ENCODE results near the gene CSTF1.
"Not testable (repeated sequence)": the region's sequence is repeated elsewhere in the genome, so short reads cannot be mapped to it uniquely, and the experiment has no call there.

Gene CSTF1

DNA sequence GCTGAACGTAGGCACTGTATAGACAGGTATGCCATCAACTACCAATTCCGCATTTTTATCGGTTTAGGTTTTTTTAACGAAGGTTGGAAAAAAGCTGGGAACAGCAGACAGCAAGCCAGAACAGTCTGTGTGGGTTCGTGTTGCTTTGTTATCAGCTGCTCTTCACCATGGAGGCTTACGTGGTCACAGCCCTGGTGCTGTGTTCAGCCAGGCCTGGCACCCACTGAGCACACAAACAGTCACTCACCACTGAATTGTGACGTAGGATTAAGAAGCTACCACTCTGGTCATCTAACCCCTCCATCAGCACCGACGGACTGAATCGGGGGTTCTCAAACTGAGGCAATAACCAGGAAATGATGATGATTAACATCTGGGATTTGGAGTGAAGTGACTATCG lies 20.5 kb upstream of the CSTF1 start:
- no peak for DNase-seq

DNA sequence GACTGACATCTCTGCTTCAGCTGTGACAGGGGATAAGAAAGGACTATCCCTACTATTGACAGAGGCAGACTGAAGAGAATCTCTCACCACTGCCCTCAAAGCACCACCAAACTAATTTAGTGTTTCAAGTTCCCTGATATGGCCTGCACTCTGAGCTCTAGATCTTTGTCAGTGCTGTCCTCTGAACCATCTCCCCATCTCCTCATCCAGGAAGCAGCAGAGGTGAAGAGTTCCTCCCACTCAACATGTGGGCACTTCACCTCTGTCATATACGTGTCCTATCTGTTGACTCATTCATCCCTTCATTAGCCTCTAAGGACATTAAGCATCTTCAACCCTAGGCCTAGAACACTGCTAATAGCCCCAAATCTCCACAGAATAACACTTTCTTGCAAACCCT lies 19.6 kb upstream of the CSTF1 start:
- no peak for DNase-seq

DNA sequence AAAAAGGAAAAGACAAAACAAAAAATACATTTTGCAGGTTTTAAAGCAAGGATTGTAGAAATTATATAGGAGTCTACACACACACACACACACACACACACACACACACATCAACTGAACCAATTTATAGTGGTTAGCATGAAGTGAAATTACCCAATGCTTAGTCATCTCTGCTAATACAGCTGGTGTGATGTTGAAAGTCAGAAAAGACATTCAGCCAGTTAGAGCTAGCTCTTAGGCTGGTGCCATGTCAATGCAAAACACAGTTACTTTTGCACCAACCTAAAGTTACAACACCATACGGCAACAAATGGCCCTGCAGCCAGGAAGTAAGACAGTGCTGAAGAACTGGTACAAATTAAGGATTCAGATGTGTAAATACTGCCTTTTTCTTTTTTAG lies 18.5 kb upstream of the CSTF1 start:
- peak; percentile 21 to 31 for DNase-seq

DNA sequence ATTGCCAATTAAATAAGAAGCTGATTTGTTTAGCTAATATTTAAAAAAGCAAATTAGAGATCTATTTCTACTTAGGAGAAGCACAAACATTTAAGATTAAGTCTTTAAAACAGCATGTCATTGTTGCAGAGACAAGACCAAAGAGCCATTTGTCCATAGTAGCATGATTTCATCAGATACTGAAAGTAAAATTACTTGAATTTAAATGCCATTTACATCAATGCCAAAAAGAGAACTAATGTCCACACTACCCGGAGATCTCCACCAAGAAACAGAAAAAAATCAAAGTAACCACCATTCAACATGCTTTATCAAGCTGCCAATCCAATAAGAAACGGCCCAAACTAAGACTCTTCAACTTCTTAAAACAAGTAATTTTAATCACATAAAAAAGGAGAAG lies 16.1 kb upstream of the CSTF1 start:
- DNase-seq, result no peak

DNA sequence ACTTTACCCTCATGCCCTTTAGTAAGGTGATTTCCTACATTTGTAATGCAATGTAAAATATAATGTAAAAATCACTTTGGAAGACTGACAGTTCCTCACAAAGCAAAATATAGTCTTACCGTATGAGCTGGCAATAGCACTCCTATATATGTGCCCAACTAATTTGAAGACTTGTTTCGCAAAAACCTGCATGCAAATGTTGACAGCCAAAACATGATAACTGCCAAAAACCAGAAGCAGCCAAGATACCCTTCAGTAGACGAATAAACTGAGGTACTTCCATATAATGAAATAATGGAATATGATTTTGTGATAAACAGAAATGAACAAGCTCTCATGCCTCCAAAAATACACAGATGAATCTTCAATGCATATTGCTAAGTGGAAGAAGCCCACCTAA lies 14.1 kb upstream of the CSTF1 start:
- no peak for DNase-seq

DNA sequence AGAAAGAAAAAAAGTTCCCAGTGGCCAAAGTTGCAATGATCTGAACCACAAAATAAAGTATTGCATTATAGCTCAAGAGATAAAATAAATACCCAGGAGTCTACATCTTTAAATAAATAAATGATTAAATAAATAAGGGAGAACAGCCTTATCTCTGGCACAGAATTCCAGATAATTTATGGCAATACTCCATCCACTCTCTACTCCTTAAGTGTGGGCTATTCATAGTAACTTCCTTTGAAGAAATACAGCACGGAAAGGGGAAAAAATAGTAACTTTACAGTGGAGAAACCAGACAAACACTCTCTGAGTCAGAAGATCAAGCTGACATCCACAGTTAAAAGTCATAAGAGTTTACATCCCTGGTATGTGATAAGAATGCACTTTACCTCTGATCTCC lies 12.1 kb upstream of the CSTF1 start:
- DNase-seq, result no peak

DNA sequence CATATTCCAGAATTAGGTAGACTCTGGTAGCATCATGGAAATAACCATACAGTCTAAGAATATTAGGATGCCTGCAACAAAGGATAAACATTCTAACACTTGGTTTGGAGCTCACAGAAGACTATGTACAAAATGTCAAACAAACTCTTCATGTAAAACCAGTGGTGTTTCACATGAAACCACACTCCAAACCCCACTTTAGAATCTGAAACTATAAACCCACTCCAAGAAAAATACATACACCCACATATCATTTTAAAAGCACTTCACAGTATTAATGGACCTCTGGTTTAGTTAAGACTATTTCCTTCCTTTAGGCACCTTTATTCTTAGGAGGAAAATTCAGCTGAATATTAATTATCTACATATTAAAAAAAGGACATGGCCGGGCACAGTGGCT lies 10.9 kb upstream of the CSTF1 start:
- DNase-seq, result no peak

DNA sequence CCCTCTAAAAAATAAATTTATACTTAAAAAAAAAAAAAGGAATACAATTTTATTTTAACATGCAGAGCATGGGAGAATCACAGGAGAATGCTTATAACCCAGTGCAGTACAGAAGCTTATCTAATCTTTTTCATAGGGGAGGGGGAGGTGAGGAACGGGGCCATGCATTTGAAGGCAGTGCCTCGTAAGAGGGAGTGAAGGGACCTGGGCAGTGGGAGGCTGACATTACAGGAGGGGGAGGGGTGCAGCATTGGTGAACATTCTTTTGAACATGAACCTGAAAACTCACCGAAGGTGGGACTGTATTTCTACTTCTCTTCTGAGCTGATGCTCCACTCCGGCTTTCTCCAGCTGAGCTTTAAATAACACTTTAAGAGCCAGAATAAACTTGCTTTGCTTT lies 9.7 kb upstream of the CSTF1 start:
- DNase-seq, result no peak

DNA sequence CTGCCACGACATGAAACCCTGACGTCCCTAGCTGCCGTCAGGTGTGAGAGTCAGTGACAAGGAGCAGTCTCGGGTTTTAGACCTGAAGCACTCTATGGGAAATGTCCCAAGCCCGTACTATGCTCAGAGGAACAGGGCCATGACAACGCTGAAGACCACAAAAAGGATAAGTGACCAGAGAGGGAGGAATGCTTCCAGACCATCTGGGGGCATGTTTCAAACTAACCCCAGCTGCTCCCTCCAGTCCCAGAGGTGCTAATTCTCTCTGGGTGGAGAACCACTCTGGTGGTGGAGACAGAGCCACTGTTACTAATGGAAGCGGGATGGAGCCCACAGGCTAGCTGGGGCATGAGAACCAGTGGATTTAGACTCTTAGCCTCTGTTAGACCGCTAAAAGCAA lies 9.1 kb upstream of the CSTF1 start:
- no peak for DNase-seq

DNA sequence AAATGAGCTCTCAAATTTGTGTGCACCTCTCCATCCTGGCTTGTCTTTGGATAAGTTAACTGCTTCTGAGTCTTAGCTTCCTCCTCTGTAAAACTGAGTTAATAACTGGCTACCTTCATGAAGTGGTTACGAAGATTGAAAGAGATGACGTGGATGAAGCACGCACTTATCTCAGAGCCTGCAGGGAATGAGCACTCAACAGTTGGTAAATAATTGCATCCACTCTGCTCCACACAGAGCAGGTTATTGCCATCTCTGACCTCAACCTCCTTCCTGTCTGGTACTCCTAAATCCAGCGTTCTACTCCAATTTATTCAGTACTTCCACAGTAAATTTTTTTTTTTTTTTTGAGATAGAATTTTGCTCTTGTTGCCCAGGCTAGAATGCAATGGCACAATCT lies 7.3 kb upstream of the CSTF1 start:
- no peak for DNase-seq

DNA sequence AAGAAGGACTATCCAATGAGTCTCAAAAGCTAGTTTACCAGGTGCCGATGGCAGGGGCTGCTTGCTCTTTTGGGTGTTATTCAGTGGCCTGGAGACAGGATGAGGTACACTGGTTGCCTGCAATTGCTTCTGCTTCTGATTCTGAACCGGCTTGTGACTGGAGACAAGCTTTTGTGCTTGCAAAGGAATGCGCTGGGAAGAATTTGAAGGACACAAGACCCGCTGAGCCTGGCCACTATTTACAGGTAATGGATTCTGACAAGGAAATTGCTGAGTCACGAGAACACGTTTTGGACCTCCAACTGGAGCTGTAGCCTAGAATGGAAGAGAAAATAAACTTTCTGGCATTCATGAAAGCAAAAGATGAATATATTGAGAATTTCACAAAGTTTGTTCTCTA lies 6.2 kb upstream of the CSTF1 start:
- DNase-seq, result no peak

DNA sequence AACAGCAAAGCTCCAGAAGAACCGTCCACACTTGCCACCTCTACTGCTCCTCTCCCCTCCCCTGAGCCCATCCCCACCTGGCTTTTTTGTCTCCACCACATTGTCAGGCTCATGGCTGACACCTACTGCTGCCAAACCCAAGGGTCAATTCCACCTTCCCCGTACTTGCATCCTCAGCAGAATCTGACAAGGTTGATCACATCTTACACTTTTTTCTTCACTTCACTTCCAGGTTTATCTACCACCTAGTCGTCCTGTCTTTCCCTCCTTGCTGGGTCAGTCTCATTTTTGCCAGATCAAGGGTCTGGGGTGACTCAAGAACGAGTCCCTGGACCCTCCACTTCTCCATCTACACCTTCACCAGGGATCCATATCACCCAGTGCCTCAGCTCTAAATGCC lies 3.6 kb upstream of the CSTF1 start:
- DNase-seq, result no peak

DNA sequence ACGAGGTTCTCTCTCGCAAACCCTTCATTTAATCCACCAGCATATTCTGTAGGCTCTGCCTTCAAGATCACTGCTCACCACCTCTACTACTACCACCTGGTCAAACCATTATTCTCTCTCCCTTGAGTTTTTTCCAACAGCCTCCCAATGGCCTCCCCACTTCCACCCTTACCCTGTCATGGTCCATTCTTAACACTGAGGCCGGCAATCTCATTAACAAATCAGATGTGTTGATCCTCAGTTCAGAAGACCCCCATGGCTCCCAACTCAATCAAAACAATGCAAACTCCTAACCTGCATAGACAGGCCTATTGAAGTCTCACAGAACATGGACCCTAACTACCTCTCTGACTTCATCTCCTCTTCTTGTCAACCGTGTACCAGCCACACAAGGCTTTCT lies 2.6 kb upstream of the CSTF1 start:
- DNase-seq, result no peak

DNA sequence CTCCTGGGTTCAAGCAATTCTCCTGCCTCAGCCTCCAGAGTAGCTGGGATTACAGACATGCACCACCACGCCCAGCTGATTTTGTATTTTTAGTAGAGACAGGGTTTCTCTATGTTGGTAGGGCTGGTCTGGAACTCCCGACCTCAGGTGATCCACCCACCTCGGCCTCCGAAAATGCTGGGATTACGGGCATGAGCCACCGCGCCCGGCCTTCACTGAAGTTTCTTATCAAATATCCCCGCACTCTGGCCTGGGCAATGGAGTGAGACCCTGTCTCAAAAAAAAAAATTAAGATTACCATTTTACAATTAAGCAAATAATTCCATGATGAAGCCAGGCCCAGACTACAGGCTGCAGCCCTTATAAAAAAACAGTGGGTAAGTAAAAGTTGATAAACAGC lies 2.0 kb upstream of the CSTF1 start:
- DNase-seq, result not testable (repeated sequence)

DNA sequence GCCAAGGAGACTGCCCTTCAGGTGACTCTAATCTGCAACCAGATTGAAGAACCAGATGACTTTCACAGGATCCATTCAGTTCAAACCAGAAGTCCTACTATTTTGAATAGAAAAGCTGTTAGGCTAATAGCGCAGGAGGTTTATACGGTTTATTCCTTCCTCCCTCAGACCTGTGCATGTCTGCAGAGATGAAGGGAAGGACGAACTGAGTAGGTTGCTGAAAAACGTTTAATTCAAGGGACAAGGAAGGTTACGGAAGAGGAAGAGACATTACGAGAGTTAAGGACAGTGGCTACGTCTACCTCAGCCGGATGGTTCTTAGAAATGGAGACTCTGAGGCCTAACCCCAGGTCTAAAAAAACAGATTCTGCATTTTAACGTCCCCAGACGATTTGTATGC lies 1.4 kb upstream of the CSTF1 start:
- no peak for DNase-seq

DNA sequence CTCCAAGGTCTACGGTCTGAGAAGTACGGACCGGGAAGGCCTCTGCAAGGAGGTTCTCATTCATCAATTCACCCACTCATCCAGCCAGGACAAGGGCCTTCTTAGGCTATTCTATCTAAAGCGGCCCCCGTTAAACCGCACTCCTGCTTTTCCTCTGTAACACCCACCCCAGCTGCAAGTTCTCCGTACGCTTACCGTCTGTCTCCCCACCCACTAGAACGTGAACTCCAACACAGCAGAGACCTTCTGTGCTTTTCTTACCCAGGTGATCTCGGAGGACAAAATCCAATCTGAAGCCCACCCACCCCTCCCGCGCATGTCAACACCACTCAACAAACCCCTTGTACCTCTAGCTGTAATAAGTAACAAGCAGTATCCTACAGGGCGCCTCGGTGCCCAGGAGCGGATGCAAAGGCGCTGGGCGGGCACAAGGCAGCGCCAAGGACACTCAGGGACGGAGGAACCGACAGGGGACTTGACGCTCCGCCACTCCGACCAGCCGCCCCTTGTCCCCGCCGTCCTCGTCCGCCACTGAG lies 781 bp upstream of the CSTF1 start:
- DNase-seq, result no peak

DNA sequence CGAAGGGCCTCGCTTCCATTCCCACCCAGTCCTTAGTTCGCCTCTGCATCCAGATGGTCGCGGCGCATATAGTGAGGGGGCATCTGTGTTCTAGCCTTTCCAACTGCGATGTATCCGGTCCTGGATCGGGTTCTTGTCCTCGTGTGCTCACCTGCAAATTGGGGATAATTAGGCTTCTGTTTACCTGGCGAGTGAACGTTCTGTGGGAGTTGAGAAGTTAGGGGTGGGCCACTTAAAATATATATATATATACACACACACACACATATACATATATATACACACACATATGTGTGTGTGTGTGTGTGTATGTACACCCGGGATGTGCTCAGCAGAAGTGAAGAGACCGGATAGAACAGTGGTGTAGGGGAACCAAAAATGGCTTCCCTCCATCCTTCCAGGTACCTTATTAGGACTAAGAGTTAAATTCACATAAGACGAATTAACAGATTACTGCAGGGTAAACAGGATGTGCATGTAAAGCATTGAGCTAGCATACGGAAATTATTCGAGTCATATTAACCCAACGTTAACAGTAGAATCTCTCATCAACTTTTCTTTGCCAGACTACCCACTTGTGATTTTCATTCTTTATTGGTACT lies 537 bp downstream of the CSTF1 start:
- DNase-seq, result peak in 1 of 2 donors; percentile 53

DNA sequence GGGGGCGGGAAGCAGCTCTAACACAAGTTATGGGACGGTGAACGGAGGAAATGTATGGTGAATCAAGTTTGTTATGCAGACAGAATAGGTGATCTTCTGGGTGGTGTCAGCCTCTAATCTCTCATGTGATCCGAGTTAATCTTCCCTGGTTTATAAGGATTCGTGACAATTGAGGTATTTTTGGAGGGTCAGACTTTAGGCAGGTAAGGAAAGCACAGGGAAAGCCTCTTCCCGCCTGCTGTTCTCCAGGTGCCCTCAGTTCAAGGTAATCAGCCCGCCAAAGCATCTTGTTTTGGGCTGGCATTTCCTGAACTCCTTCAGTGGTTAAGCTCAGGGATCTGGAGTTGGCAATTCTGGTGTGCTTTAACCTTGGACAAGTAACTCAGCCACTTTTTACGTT lies 1.2 kb downstream of the CSTF1 start:
- no peak for DNase-seq

DNA sequence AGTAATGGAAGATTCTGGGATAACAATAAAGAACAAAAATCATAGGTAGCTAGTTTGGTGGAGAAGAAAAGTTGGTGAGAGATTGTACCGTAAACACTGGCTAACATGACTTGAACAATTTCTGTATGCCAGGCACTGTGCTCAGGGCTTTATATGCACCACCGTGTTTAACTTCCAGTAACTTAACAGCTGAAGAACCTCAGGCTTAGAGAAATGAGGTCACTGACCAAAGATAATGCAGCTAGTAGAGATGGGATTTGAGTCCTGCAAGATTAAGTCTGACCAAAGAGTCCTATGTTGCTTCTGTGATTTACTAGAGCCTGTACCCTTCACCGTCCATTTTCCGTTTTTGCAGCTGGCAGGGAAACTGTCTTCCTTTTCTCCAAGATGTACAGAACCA lies 2.7 kb downstream of the CSTF1 start:
- DNase-seq, result no peak

DNA sequence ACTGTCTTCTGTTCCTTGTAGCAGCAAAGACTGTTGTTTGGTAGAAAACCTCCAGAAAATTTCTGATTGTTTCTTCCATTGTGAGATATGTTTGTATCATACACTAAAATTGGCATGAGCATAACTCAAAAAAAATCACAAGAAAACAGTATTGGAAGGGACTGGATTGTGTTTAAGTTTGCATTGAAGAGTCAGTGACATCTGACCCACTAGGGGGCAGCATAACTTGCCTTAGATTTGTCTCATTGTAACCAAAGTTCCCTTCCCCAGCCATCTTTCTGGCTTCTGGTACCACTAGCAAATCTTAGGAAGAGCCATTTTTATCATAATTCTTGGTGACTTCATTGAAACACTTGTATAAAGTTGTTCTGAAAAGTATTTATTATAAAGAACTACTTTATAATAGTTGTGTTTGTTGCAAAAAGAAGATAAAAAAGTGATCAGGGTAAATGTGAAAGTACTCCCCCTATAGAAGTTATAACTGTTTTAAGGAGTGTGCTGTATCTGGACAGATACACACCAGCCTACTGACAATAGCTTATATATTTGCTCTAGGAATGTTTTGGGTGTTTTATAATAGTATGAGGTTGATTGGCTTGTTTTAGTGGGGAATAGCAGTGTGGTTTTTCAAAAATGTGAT lies 7.7 kb downstream of the CSTF1 start:
- peak; percentile 62 to 82 for DNase-seq

DNA sequence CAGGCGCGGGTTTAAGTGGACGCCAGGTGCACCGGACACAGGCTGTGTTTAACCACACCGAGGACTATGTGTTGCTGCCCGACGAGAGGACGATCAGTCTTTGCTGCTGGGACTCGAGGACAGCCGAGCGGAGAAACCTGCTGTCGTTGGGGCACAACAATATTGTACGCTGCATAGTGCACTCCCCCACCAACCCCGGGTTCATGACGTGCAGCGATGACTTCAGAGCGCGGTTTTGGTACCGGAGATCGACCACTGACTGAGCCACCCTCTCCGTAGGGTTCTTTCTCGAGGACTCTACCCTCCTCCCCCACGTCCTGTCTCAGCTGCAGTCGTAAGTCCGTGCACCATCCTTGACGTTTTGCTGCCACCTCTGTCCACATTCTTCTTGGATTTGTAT lies 11.0 kb downstream of the CSTF1 start:
- no peak for DNase-seq

DNA sequence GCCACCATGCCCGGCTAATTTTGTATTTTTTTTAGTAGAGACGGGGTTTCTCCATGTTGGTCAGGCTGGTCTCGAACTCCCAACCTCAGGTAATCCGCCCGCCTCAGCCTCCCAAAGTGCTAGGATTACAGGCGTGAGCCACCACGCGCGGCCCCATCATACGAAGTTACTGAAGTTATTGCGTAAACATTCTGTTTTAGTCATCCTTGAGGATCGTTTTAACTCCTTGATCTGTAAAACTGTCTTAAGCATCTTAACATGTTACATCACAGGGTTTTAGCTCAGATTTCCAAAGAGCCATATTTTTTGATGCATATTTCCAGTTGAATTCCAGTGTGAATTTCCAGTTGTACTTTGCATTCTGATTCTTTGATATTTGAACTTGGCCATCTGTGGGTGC lies 12.9 kb downstream of the CSTF1 start:
- not testable (repeated sequence) for DNase-seq

DNA sequence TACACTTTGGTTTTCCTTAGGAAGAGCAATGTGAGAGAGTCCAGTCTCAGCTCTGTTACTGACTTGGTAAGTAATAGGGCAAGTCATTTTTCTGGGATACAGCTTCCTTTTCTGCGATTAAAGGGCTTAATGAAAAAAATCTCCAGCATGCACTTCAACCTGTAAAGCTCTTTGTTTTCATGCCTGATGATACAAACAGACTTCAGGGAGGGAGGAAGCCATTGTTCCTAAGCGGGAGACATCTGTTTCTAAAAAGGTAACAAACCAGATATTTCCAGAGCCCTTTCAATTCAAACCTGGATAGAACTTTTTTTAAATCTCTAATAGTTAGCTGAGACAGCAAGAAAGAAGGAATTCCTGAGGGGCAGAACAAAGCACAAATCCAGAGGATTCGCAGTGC lies 14.5 kb downstream of the CSTF1 start:
- no peak for DNase-seq

DNA sequence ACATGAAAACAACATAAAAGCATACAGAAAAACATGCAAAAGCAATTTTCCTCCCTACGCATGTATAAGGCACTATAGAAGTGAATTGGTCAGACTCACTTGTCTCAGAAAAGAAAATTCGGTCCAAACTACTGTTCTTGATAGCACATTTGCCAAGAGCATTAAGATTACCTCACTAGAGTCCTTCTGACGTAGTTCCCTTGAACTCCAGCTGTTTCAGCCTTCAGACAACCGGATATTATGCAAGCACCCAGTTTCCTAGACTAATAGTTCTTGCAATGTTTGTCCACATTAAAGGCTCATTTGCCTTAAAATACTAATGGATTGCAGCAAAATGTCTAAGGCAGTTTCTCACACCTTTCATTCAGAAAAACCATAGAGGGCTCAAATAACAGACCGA lies 17.1 kb downstream of the CSTF1 start:
- DNase-seq, result peak in 1 of 2 donors; percentile 41

DNA sequence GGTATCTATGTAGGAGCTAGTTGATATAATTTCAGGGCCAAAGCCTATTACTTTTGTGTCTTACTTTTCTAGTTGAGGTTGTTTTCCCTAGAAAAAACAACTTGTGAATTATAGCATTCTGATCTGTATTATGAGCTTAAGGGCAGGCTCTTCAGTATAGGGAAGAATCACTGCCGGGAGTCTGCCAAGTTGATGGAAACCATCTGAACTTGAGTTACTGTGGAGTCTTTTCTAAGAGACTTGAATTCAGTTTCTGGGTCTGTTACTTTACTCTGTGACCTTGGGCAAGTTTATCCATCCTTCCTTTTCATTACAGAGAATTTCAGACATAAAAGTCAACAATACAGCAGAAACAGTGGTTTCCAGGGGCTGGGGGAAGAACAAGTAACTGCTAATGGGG lies 17.5 kb downstream of the CSTF1 start:
- DNase-seq, result no peak
